GM23338 (cell line): ENCODE results near the gene BLTP2. TPM values are rescaled to one million over a fixed set of nuclear protein-coding genes. Genes with fewer than 3 reads are reported as not detected.

Experiments
- ATAC-seq: fragments of 200-7000 bp; cut with Tn5 transposase; 3 replicates; pipeline ENCODE4 v1.9.1; 2020
- DNase-seq: peaks from one replicate; pipeline ENCODE4 v3.0.0-alpha.2; 2015; ENCODE audit warnings: low spot score
- H2AFZ ChIP-seq: fragments of 200-600 bp; sonication (generic); 2 replicates; pipeline ENCODE4 v1.8.0; 2016; ENCODE audit warnings: antibody characterized with exemption, mild to moderate bottlenecking, moderate library complexity
- H3F3A ChIP-seq: fragments of 200-600 bp; sonication (generic); replicated peaks from 2 replicates; pipeline ENCODE4 v1.8.0; 2017; ENCODE audit warnings: antibody characterized with exemption, mixed run types, low read depth
- H3K27ac ChIP-seq: fragments of 200-600 bp; sonication (generic); 2 replicates; pipeline ENCODE4 v1.6.1; 2016; ENCODE audit warnings: low read depth
- H3K27me3 ChIP-seq: fragments of 200-600 bp; sonication (generic); 2 replicates; pipeline ENCODE4 v1.8.0; 2016; ENCODE audit warnings: mild to moderate bottlenecking, mixed run types, moderate library complexity; ENCODE audit not compliant: insufficient read depth
- H3K36me3 ChIP-seq: fragments of 200-600 bp; sonication (generic); 2 replicates; pipeline ENCODE4 v1.8.0; 2016; ENCODE audit warnings: mild to moderate bottlenecking; ENCODE audit not compliant: insufficient read depth
- H3K4me1 ChIP-seq: fragments of 200-600 bp; sonication (generic); 2 replicates; pipeline ENCODE4 v1.8.0; 2016; ENCODE audit warnings: mild to moderate bottlenecking, moderate library complexity; ENCODE audit not compliant: insufficient read depth
- H3K4me2 ChIP-seq: fragments of 200-600 bp; sonication (generic); 2 replicates; pipeline ENCODE4 v1.7.1; 2017; ENCODE audit warnings: mixed run types
- H3K4me3 ChIP-seq: fragments of 200-600 bp; sonication (generic); 2 replicates; pipeline ENCODE4 v1.6.1; 2016; ENCODE audit warnings: mixed run types
- H3K79me2 ChIP-seq: fragments of 200-600 bp; sonication (generic); replicated peaks from 2 replicates; pipeline ENCODE4 v1.8.0; 2017; ENCODE audit warnings: mild to moderate bottlenecking; ENCODE audit not compliant: insufficient read depth
- H3K9me2 ChIP-seq: fragments of 200-600 bp; sonication (generic); 2 replicates; pipeline ENCODE4 v1.8.0; 2017; ENCODE audit not compliant: insufficient read depth
- H4K20me1 ChIP-seq: fragments of 200-600 bp; sonication (generic); replicated peaks from 2 replicates; pipeline ENCODE4 v1.8.0; 2017; ENCODE audit warnings: mild to moderate bottlenecking; ENCODE audit not compliant: insufficient read depth
- H3K27ac Mint-ChIP-seq: 2 replicates; pipeline ENCODE4 v1.8.0; 2020; ENCODE audit warnings: inconsistent platforms, mild to moderate bottlenecking, moderate library complexity, mixed read lengths
- H3K27me3 Mint-ChIP-seq: 3 replicates; pipeline ENCODE4 v1.8.0; 2022; ENCODE audit warnings: low read depth, mild to moderate bottlenecking, moderate library complexity, mixed read lengths, inconsistent platforms; ENCODE audit not compliant: insufficient read depth, poor library complexity
- H3K36me3 Mint-ChIP-seq: 3 replicates; pipeline ENCODE4 v1.8.0; 2021; ENCODE audit warnings: low read depth, mild to moderate bottlenecking, inconsistent platforms, moderate library complexity, mixed read lengths
- H3K4me1 Mint-ChIP-seq: 3 replicates; pipeline ENCODE4 v1.8.0; 2020; ENCODE audit warnings: mild to moderate bottlenecking, inconsistent platforms, mixed read lengths
- H3K4me3 Mint-ChIP-seq: 3 replicates; pipeline ENCODE4 v1.8.0; 2021; ENCODE audit warnings: moderate library complexity, mild to moderate bottlenecking, inconsistent platforms, mixed read lengths
- H3K9me3 Mint-ChIP-seq: 3 replicates; pipeline ENCODE4 v1.8.0; 2020; ENCODE audit warnings: moderate library complexity, mild to moderate bottlenecking, inconsistent platforms, mixed read lengths
- CREB1 ChIP-seq: fragments of 250-450 bp; sonication (Bioruptor Pico); IDR thresholded peaks from 2 replicates; pipeline ENCODE4 v1.5.0; 2020; ENCODE audit warnings: low read depth, mild to moderate bottlenecking, moderate library complexity
- EZH2 ChIP-seq: fragments of 200-600 bp; sonication (generic); IDR thresholded peaks from one replicate; pipeline ENCODE4 v1.8.0; 2017; ENCODE audit warnings: antibody characterized with exemption, mild to moderate bottlenecking, low read depth; ENCODE audit not compliant: unreplicated experiment
- JUNB ChIP-seq: IDR thresholded peaks from one replicate; pipeline ENCODE4 v1.6.1; 2016; ENCODE audit warnings: antibody characterized with exemption; ENCODE audit not compliant: unreplicated experiment
- NANOG ChIP-seq: IDR thresholded peaks from 2 replicates; pipeline ENCODE4 v1.6.1; 2016; ENCODE audit warnings: antibody characterized with exemption, borderline replicate concordance
- POLR2AphosphoS5 ChIP-seq: IDR thresholded peaks from 2 replicates; pipeline ENCODE4 v1.6.1; 2016; ENCODE audit warnings: antibody characterized with exemption, low read depth
- STAT1 ChIP-seq: IDR thresholded peaks from one replicate; pipeline ENCODE4 v1.6.1; 2016; ENCODE audit warnings: antibody characterized with exemption; ENCODE audit not compliant: unreplicated experiment
- ZNF114 ChIP-seq: fragments of 250-450 bp; sonication (Bioruptor Pico); IDR thresholded peaks from 2 replicates; pipeline ENCODE4 v1.5.0; 2020; ENCODE audit warnings: mild to moderate bottlenecking, moderate library complexity
- polyA plus RNA-seq: library from polyadenylated mRNA; unstranded; fragments of >200 nt; fragmentation: Nextera tagmentation; extraction: Ambion mirVana; gene quantifications from 2 replicates; pipeline ENCODE4 v1.2.1, GENCODE V29; 2016
- total RNA-seq: library from RNA; depleted of rRNA; stranded (reverse); fragments of >200 nt; shearing (Covaris generic); gene quantifications from 2 replicates; pipeline ENCODE4 v1.2.3, GENCODE V29; 2014
- TF ChIP-seq, protein P1 (sequence below): fragments of 250-450 bp; sonication (Bioruptor Pico); IDR thresholded peaks from 2 replicates; pipeline ENCODE4 v1.5.0; 2020; ENCODE audit warnings: mild to moderate bottlenecking, moderate library complexity
- TF ChIP-seq, protein P2 (sequence below): IDR thresholded peaks from one replicate; pipeline ENCODE4 v1.6.1; 2018; ENCODE audit warnings: antibody characterized with exemption; ENCODE audit not compliant: unreplicated experiment
- TF ChIP-seq, protein P3 (sequence below), 2 experiments: fragments of 200-600 bp in 1 of 2; sonication (generic) in 1 of 2; conservative IDR thresholded peaks; 2 replicates each; pipeline versions ENCODE4 v1.5.1 to v1.6.1; 2016 to 2017; ENCODE audit warnings: antibody characterized with exemption in 2 of 2, low read depth in 2 of 2, mild to moderate bottlenecking in 2 of 2, moderate library complexity in 1 of 2

The BLTP2 gene
- total and polyA plus RNA-seq, 2 experiments from 2014 or later: 58.6 to 166 TPM

DNA sequence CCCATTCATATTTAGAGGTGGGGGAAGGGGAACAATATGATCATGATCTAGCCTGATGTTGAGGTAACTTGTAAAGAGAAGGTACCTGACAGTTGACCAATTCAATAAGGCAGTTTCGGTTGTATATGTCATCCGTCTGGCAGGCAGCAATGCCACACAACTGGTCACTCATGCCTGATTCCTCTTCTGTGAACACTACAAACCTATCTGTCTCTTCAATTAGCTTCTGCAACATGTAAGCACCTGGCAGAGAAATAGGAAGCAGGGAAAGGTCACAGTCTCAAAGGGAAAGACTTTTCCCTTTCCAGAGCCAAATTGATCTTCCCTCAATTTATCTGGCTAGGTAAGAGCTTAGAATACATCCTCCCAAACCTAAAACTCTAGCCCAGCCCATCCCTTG is 20.8 kb downstream of the BLTP2 start (continued):
- TF ChIP-seq, protein P1, sequence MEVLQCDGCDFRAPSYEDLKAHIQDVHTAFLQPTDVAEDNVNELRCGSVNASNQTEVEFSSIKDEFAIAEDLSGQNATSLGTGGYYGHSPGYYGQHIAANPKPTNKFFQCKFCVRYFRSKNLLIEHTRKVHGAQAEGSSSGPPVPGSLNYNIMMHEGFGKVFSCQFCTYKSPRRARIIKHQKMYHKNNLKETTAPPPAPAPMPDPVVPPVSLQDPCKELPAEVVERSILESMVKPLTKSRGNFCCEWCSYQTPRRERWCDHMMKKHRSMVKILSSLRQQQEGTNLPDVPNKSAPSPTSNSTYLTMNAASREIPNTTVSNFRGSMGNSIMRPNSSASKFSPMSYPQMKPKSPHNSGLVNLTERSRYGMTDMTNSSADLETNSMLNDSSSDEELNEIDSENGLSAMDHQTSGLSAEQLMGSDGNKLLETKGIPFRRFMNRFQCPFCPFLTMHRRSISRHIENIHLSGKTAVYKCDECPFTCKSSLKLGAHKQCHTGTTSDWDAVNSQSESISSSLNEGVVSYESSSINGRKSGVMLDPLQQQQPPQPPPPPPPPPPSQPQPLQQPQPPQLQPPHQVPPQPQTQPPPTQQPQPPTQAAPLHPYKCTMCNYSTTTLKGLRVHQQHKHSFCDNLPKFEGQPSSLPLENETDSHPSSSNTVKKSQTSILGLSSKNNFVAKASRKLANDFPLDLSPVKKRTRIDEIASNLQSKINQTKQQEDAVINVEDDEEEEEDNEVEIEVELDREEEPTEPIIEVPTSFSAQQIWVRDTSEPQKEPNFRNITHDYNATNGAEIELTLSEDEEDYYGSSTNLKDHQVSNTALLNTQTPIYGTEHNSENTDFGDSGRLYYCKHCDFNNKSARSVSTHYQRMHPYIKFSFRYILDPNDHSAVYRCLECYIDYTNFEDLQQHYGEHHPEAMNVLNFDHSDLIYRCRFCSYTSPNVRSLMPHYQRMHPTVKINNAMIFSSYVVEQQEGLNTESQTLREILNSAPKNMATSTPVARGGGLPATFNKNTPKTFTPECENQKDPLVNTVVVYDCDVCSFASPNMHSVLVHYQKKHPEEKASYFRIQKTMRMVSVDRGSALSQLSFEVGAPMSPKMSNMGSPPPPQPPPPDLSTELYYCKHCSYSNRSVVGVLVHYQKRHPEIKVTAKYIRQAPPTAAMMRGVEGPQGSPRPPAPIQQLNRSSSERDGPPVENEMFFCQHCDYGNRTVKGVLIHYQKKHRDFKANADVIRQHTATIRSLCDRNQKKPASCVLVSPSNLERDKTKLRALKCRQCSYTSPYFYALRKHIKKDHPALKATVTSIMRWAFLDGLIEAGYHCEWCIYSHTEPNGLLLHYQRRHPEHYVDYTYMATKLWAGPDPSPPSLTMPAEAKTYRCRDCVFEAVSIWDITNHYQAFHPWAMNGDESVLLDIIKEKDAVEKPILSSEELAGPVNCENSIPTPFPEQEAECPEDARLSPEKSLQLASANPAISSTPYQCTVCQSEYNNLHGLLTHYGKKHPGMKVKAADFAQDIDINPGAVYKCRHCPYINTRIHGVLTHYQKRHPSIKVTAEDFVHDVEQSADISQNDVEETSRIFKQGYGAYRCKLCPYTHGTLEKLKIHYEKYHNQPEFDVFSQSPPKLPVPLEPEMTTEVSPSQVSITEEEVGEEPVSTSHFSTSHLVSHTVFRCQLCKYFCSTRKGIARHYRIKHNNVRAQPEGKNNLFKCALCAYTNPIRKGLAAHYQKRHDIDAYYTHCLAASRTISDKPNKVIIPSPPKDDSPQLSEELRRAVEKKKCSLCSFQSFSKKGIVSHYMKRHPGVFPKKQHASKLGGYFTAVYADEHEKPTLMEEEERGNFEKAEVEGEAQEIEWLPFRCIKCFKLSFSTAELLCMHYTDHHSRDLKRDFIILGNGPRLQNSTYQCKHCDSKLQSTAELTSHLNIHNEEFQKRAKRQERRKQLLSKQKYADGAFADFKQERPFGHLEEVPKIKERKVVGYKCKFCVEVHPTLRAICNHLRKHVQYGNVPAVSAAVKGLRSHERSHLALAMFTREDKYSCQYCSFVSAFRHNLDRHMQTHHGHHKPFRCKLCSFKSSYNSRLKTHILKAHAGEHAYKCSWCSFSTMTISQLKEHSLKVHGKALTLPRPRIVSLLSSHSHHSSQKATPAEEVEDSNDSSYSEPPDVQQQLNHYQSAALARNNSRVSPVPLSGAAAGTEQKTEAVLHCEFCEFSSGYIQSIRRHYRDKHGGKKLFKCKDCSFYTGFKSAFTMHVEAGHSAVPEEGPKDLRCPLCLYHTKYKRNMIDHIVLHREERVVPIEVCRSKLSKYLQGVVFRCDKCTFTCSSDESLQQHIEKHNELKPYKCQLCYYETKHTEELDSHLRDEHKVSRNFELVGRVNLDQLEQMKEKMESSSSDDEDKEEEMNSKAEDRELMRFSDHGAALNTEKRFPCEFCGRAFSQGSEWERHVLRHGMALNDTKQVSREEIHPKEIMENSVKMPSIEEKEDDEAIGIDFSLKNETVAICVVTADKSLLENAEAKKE (CRISPR knock-in tag): no peak
- TF ChIP-seq, protein P2, sequence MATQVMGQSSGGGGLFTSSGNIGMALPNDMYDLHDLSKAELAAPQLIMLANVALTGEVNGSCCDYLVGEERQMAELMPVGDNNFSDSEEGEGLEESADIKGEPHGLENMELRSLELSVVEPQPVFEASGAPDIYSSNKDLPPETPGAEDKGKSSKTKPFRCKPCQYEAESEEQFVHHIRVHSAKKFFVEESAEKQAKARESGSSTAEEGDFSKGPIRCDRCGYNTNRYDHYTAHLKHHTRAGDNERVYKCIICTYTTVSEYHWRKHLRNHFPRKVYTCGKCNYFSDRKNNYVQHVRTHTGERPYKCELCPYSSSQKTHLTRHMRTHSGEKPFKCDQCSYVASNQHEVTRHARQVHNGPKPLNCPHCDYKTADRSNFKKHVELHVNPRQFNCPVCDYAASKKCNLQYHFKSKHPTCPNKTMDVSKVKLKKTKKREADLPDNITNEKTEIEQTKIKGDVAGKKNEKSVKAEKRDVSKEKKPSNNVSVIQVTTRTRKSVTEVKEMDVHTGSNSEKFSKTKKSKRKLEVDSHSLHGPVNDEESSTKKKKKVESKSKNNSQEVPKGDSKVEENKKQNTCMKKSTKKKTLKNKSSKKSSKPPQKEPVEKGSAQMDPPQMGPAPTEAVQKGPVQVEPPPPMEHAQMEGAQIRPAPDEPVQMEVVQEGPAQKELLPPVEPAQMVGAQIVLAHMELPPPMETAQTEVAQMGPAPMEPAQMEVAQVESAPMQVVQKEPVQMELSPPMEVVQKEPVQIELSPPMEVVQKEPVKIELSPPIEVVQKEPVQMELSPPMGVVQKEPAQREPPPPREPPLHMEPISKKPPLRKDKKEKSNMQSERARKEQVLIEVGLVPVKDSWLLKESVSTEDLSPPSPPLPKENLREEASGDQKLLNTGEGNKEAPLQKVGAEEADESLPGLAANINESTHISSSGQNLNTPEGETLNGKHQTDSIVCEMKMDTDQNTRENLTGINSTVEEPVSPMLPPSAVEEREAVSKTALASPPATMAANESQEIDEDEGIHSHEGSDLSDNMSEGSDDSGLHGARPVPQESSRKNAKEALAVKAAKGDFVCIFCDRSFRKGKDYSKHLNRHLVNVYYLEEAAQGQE: no peak
- TF ChIP-seq JUNB (no peak), NANOG (no peak)

DNA sequence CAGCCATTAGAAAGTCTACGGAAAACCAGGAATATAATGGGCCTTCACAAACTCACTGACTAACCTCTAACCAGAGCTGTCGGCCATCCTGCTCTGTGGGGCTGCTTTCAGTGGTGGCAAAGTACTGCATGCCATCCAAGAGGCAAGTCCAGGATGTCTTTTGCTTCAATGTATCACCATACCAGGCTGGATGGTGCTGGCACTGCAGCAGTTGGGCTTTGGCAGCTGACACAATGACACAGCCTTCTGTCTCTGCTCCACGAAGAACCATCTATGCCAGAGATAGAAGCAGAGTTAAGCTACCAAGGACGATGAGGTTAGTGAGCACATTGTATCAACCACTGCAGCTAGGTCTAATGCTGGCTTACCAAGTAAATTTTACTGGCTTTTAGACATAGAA is 21.3 kb downstream of the BLTP2 start:
- Histone ChIP-seq H3K27me3 (no peaks in the 10 kb centered on the region), H3K9me2 (no peaks in the 10 kb centered on the region), H4K20me1 (peaks cover 30% of the 10 kb centered on the region), H3K4me2 (no peak overlapping the region), H3K4me3 (no peak overlapping the region), H2AFZ (no peak overlapping the region), H3K79me2 (no peaks in the 10 kb centered on the region), H3F3A (no peaks in the 10 kb centered on the region; the same call in 1 of the 2 replicates), H3K36me3 (peaks cover 79% of the 10 kb centered on the region), H3K27ac (no peak overlapping the region), H3K4me1 (no peaks in the 10 kb centered on the region)
- Mint-ChIP-seq H3K27me3 (peaks cover 2% of the 10 kb centered on the region), H3K27ac (no peak overlapping the region), H3K4me3 (no peak overlapping the region), H3K36me3 (peaks cover 88% of the 10 kb centered on the region), H3K4me1 (no peaks in the 10 kb centered on the region), H3K9me3 (no peaks in the 10 kb centered on the region)
- no peak for DNase-seq
- no peak for ATAC-seq
- TF ChIP-seq CREB1 (CRISPR knock-in tag) (no peak), JUNB (no peak), NANOG (no peak), ZNF114 (CRISPR knock-in tag) (no peak), STAT1 (no peak), POLR2AphosphoS5 (no peak), EZH2 (no peak)
- TF ChIP-seq, protein P2: no peak
- TF ChIP-seq, protein P3, sequence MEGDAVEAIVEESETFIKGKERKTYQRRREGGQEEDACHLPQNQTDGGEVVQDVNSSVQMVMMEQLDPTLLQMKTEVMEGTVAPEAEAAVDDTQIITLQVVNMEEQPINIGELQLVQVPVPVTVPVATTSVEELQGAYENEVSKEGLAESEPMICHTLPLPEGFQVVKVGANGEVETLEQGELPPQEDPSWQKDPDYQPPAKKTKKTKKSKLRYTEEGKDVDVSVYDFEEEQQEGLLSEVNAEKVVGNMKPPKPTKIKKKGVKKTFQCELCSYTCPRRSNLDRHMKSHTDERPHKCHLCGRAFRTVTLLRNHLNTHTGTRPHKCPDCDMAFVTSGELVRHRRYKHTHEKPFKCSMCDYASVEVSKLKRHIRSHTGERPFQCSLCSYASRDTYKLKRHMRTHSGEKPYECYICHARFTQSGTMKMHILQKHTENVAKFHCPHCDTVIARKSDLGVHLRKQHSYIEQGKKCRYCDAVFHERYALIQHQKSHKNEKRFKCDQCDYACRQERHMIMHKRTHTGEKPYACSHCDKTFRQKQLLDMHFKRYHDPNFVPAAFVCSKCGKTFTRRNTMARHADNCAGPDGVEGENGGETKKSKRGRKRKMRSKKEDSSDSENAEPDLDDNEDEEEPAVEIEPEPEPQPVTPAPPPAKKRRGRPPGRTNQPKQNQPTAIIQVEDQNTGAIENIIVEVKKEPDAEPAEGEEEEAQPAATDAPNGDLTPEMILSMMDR (conservative IDR thresholded peaks at IDR 0.05; ENCODE audit: low read depth in 2 of 2): no peak
